BLaER1 treated with 17β-estradiol and CSF1 and Interleukin-3, amounts not matched to agents 10 nM and 100 nM (cell line): Measurements from ENCODE around the gene ALDH1L1.

ENCODE experiments used
- H3K27ac ChIP-seq, 11 experiments: shearing (Covaris generic); formaldehyde crosslinking; 2 replicates each; pipeline ENCODE4 v1.8.1; 2022
- H3K27me3 ChIP-seq, 11 experiments: shearing (Covaris generic); formaldehyde crosslinking; 2 replicates each; pipeline ENCODE4 v1.8.1; 2022
- H3K36me3 ChIP-seq, 11 experiments: shearing (Covaris generic); formaldehyde crosslinking; 2 replicates each; pipeline ENCODE4 v1.8.1; 2022
- H3K4me1 ChIP-seq, 10 experiments: shearing (Covaris generic); formaldehyde crosslinking; 2 replicates each; pipeline ENCODE4 v1.8.1; 2022
- H3K4me2 ChIP-seq, 11 experiments: shearing (Covaris generic); formaldehyde crosslinking; 2 replicates each; pipeline ENCODE4 v1.8.1; 2022
- H3K4me3 ChIP-seq, 10 experiments: shearing (Covaris generic); formaldehyde crosslinking; 2 replicates each; pipeline ENCODE4 v1.8.1; 2022
- H3K9ac ChIP-seq, 11 experiments: shearing (Covaris generic); formaldehyde crosslinking; 2 replicates each; pipeline ENCODE4 v1.8.1; 2022
- H3K9me3 ChIP-seq, 11 experiments: shearing (Covaris generic); formaldehyde crosslinking; replicated peaks in 1 of 11; 2 replicates each; pipeline ENCODE4 v1.8.1; 2022
- H4K20me1 ChIP-seq, 11 experiments: shearing (Covaris generic); formaldehyde crosslinking; 2 replicates each; pipeline ENCODE4 v1.8.1; 2022
- Cebpa-rat ChIP-seq, 11 experiments: shearing (Covaris generic); IDR thresholded peaks; 2 replicates each; pipeline ENCODE4 v1.8.1; 2022

ALDH1L1 gene

DNA sequence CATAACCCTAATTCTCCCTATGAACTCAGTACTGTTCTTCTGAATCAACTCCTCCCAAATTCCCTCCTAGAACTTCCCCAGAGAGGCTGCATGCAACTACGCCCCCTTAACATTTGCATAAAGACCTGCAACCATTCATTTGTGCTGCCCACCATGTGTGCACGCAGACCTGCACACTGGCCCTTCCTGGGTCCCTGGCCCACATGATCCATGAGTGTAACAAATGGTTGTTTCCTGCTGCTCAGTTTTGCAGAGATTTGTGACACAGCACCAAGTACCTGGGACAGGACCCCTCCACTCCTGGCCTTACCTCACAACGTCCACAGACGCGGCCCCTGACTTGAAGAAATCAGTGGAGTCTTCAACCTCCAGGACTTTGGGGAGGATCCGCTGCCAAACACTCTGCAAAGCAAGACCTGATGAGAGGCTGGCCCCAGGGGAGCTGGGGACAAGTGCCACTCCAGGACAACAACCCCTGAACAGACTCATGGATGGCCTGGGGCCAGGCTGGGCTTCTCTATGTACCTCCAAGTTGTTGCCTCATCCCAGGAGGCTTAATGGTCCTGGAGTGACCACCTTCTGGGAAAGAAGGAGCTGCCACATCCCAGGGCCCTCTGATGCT, 33.8 kb downstream of the ALDH1L1 start:
- Histone ChIP-seq H3K4me1 (no peaks in the 10 kb centered on the region), H3K27ac (no peak overlapping the region), H3K4me2 (no peak overlapping the region), H3K4me3 (no peak overlapping the region), H3K36me3 (no peaks in the 10 kb centered on the region), H3K27me3 (no peaks in the 10 kb centered on the region), H3K9ac (no peak overlapping the region), H3K9me3 (no peaks in the 10 kb centered on the region), H4K20me1 (no peaks in the 10 kb centered on the region)
- TF ChIP-seq Cebpa-rat (IDR thresholded peaks at IDR 0.05) = no peak

DNA sequence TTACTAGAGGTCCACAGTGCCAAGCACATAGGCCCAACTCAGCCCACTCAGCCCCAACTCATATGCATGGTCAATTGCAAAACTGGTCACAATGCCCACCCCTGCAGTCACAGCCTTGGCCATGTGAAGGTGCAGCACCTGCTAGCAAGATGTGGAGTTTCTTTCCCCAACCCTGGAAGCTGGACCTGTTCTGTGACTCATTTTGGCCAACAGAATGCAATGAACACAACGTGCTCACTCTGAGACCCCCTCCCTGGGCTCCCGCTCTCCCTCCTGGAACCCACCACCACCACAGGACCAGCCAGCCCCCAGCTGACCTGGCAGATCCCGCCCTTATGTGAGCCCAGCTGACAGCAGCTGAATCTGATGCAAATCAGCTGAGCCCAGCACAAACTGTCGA, 34.4 kb downstream of the ALDH1L1 start:
- Histone ChIP-seq H3K9me3 (no peaks in the 10 kb centered on the region), H3K36me3 (no peaks in the 10 kb centered on the region), H3K9ac (no peak overlapping the region), H3K4me3 (no peak overlapping the region), H3K27ac (no peak overlapping the region), H3K4me1 (no peaks in the 10 kb centered on the region), H3K4me2 (no peak overlapping the region), H3K27me3 (no peaks in the 10 kb centered on the region), H4K20me1 (no peaks in the 10 kb centered on the region)
- no peak for TF ChIP-seq Cebpa-rat (IDR thresholded peaks at IDR 0.05)

DNA sequence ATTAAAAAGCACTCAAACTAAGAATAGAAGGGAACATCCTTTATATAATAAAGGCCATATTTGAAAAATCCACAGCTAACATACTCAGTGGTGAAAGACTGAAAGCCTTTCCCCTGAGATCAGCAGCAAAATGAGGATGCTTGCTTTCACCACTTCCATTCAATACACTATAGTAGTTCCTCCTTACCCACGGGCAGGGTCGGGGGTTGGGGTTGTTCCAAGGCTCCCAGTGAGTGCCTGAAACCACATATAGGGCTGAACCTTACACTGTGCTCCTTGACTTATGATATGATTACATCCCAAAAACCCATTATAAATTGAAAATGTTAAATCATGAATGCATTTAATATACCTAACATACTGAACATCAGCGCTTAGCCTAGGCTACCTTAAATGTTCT, 37.7 kb downstream of the ALDH1L1 start:
- H3K9ac ChIP-seq = no peak overlapping the region
- H3K4me1 ChIP-seq = no peaks in the 10 kb centered on the region
- H3K4me3 ChIP-seq = no peak overlapping the region
- no peak for TF ChIP-seq Cebpa-rat (IDR thresholded peaks at IDR 0.05)
- no peaks in the 10 kb centered on the region; a peak in 1 of 22 replicates for H4K20me1 ChIP-seq
- H3K9me3 ChIP-seq = peaks cover 0 to 8% (median 0%) of the 10 kb centered on the region in 11 experiments; a peak in 1 of 22 replicates
- no peak overlapping the region for H3K27ac ChIP-seq
- no peak overlapping the region for H3K4me2 ChIP-seq
- H3K36me3 ChIP-seq = no peaks in the 10 kb centered on the region
- H3K27me3 ChIP-seq = no peaks in the 10 kb centered on the region

DNA sequence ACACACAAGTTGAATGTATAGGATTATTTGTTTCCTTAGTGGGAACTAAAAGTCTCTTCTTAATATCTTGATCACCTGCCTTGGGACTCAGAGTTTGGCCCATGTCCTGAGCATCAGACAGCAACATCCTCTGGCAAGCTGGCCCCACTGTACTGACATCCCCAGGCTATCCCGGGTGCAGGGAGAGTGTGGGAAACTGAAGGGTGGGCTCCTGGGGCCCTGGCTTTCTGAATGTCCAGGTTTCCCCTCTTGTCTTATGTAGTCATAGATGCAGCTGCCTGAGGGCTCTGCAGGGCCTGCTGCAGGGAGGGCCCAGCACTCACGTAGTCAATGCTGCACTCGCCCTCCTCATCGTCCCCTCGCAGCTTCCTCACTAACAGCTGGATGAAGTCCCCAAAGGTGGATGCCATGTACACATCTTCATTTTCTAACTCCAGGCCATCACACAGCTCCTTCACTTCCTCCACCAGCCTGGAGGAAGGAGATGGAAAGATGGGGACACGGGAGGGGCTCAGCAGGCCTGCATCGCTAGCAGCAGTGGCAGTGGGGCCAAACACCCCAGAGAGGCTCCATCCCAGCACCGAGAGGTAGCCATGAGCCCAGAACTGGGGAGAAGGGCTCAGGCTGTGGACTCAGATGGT, 42.8 kb downstream of the ALDH1L1 start:
- Histone ChIP-seq H3K9ac (no peak overlapping the region), H3K27me3 (no peaks in the 10 kb centered on the region), H3K9me3 (peaks cover 0 to 8% (median 0%) of the 10 kb centered on the region in 11 experiments; a peak in 1 of 22 replicates), H4K20me1 (no peaks in the 10 kb centered on the region; a peak in 3 of 22 replicates), H3K36me3 (no peaks in the 10 kb centered on the region), H3K4me2 (no peak overlapping the region), H3K4me3 (no peak overlapping the region), H3K4me1 (no peaks in the 10 kb centered on the region), H3K27ac (no peak overlapping the region)
- no peak for TF ChIP-seq Cebpa-rat (IDR thresholded peaks at IDR 0.05)

DNA sequence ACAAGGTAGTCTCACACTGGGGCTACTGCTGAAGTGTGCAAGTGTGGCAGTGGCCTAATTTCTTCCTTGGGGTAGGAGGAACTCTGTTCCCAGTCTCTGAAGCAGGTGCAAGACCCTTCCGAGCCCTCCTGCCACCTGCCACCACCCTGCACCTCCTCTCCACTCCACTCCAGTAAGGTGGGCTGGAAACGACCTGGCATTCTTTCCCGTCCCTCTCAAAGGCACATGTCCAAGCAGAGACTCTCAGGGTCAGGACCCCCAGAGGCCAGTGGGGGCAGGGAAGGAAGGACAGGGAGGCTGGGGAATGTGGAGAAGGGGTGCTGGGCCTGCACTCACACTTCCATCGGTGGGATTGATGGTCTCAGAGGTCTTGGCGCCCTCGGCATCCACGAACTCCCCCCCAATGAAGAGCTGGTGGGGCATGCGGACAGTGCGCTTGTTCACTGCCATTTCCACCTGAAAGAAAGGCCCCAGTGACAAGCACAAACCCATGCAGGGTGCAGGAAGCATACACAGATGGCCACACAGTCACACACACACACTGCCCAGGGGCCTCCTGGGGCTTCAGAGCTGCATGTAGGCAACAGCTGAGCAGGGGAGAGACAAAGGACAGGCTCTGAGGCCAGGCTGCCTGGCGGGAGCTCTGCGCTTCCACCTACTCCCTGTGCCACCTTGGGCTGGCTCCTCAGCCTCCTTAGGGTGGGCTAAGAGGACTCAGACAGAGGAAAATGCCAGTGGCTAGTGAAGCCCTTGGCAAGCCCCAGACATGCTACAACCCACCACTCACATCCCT, 43.8 kb downstream of the ALDH1L1 start:
- peaks cover 0 to 8% (median 0%) of the 10 kb centered on the region in 11 experiments; a peak in 1 of 22 replicates for H3K9me3 ChIP-seq
- no peak overlapping the region for H3K27ac ChIP-seq
- no peaks in the 10 kb centered on the region; a peak in 3 of 22 replicates for H4K20me1 ChIP-seq
- H3K9ac ChIP-seq = no peak overlapping the region
- no peaks in the 10 kb centered on the region for H3K36me3 ChIP-seq
- H3K27me3 ChIP-seq = no peaks in the 10 kb centered on the region
- H3K4me2 ChIP-seq = no peak overlapping the region
- H3K4me1 ChIP-seq = no peaks in the 10 kb centered on the region
- no peak for TF ChIP-seq Cebpa-rat (IDR thresholded peaks at IDR 0.05)
- no peak overlapping the region for H3K4me3 ChIP-seq

DNA sequence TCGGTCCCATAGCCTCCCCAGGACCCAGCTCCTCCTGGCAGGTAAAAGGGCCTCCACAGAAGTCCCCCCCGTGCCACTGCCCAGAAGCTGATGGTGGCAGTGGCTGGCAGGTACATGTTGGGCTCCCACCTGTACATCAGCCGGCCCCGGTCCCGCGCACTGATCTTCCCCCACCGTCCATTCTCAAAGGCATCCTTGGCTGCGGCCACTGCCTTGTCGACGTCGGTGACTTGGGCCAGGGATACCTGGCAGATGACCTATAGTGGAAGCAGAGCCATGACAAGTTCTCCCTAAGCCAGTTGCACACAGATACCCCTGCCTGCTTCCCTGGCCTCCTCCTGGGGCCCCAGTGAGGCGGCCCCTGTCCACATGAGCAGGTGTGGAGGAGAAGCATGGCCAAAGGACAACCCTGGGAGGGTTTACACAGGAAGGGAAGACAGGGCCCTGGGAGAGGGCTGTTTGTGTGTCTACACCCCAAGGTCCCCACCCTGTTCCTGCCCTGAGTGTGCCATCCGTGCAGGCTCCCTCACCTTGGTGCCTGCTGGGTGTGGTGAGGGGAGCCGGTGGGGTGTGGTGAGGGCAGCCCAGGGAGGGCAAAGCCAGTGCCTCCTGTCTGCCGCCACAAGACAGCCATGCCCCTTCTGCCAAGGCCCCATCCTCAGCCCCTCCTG, 44.8 kb downstream of the ALDH1L1 start:
- Histone ChIP-seq H3K4me2 (no peak overlapping the region), H3K9ac (no peak overlapping the region), H3K4me3 (no peak overlapping the region), H3K36me3 (no peaks in the 10 kb centered on the region), H3K27ac (no peak overlapping the region), H3K27me3 (no peaks in the 10 kb centered on the region), H3K4me1 (no peaks in the 10 kb centered on the region), H4K20me1 (no peaks in the 10 kb centered on the region; a peak in 3 of 22 replicates), H3K9me3 (peaks cover 0 to 8% (median 0%) of the 10 kb centered on the region in 11 experiments; a peak in 1 of 22 replicates)
- no peak for TF ChIP-seq Cebpa-rat (IDR thresholded peaks at IDR 0.05)

DNA sequence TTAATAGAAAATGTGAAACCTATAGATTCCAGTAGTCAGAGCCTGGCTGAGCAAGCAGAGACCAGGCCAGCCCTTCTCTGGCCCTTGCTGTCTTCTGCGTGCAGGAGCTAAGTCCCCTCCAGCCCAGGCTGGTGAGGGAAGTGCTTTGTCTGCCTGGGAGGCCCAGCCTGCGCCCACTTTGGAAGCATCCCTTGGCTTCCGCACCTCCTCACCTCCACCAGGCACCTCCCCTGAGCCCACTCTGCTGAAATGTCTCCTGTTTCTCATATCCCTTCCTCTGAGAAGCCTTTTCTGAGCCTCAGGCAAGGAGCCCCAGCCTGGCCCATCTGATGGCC, 45.3 kb downstream of the ALDH1L1 start:
- Histone ChIP-seq H4K20me1 (no peaks in the 10 kb centered on the region; a peak in 3 of 22 replicates), H3K9me3 (peaks cover 0 to 8% (median 0%) of the 10 kb centered on the region in 11 experiments; a peak in 1 of 22 replicates), H3K9ac (no peak overlapping the region), H3K4me3 (no peak overlapping the region), H3K4me2 (no peak overlapping the region), H3K27me3 (no peaks in the 10 kb centered on the region), H3K27ac (no peak overlapping the region), H3K36me3 (no peaks in the 10 kb centered on the region), H3K4me1 (peaks cover 0 to 1% (median 0%) of the 10 kb centered on the region in 10 experiments; a peak in 1 of 20 replicates)
- no peak for TF ChIP-seq Cebpa-rat (IDR thresholded peaks at IDR 0.05)

DNA sequence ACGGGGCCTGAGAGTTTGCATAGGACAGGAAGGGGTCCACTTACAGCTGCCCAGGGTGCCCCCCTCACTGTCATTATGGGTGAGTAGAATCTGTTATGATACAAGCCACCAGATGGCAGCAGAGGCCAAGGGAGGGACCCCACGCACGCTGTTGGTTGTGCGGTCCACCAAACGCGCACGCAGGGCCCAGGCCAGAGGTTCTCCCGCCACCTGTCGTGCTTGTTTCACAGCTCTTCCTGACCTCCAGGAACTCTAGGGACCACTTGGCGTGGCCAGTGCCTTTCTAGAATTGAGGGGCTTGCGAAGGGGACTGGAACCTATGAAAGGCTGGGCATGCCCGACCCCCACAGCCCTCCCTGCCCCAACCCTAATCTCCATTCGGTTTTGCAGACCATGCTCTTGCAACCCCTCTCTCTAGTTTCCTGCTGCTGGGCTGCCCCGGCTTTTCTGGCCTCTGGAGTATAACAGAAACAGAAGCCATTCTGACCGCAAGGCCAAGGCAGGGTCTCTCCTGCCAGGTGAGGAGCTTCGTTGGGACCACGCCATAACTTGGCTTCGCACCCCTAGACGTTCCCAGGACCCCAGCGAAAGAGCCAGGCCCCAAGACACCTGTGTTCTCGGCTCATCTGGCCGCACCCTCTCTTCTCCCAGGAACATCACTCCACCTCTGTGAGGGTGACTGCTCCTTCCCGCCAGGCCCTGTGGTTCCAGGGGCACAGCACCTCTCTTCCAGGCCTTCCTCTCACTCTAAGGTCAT, 46.0 kb downstream of the ALDH1L1 start:
- H3K9me3 ChIP-seq = peaks cover 0 to 8% (median 0%) of the 10 kb centered on the region in 11 experiments; a peak in 1 of 22 replicates
- H3K27ac ChIP-seq = no peak overlapping the region
- no peaks in the 10 kb centered on the region for H3K27me3 ChIP-seq
- H3K36me3 ChIP-seq = no peaks in the 10 kb centered on the region
- H3K4me3 ChIP-seq = no peak overlapping the region
- H3K9ac ChIP-seq = no peak overlapping the region
- H3K4me2 ChIP-seq = peak overlapping the region in 3 of 11 experiments; percentile 3 to 47 (median 21); a peak in 3 of 22 replicates
- no peak for TF ChIP-seq Cebpa-rat (IDR thresholded peaks at IDR 0.05)
- H4K20me1 ChIP-seq = no peaks in the 10 kb centered on the region; a peak in 3 of 22 replicates
- peaks cover 0 to 8% (median 0%) of the 10 kb centered on the region in 10 experiments; a peak in 4 of 20 replicates for H3K4me1 ChIP-seq
